Right forelimb (tissue), 1 donor: ENCODE results near the gene CBLN3.
A peak's percentile ranks its signal among the peaks of the same experiment; 100 is the strongest.

Source experiments
- DNase-seq: peaks from one replicate; pipeline ENCODE4 v3.0.0-alpha.2; 2018

Gene CBLN3

GRCh38 chr14:24422694-24423601 lies 6.5 kb downstream of the CBLN3 start:
- no peak for DNase-seq

GRCh38 chr14:24422261-24422660 lies 7.2 kb downstream of the CBLN3 start:
- DNase-seq, result no peak

DNA sequence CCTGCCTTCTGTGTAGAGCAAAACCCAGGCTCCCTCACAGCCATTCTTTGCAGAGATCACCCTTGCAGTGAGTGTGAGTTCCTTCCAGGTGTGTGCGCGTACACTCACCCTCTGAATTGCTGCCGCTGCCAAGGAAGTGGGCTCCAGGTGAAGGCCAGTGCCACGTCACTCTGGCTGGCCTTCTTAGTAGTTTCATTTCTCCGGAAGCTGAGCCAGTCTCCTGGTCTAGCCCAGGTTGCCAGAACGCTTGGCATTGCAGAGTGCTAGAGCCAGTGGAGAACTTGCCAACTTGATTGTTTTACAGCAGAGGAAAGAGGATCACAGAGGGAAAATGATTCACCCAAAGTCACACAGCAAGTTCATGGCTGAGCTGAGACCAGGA lies 11.0 kb downstream of the CBLN3 start:
- DNase-seq, result no peak

GRCh38 chr14:24417832-24418491 lies 11.5 kb downstream of the CBLN3 start:
- peak; percentile 27 for DNase-seq

- DNase-seq, result peak; percentile 43
Measured at GRCh38 chr14:24416932-24417619, 12.4 kb downstream of the CBLN3 start.

GRCh38 chr14:24416254-24416931 lies 13.1 kb downstream of the CBLN3 start:
- DNase-seq, result no peak

- no peak for DNase-seq
Measured at GRCh38 chr14:24415421-24416253, 13.8 kb downstream of the CBLN3 start.

- DNase-seq, result no peak
Measured at GRCh38 chr14:24414732-24415420, 14.6 kb downstream of the CBLN3 start.

- DNase-seq, result no peak
Measured at GRCh38 chr14:24414077-24414476, 15.4 kb downstream of the CBLN3 start.

- no peak for DNase-seq
Measured at GRCh38 chr14:24411443-24412389, 17.8 kb downstream of the CBLN3 start.

DNA sequence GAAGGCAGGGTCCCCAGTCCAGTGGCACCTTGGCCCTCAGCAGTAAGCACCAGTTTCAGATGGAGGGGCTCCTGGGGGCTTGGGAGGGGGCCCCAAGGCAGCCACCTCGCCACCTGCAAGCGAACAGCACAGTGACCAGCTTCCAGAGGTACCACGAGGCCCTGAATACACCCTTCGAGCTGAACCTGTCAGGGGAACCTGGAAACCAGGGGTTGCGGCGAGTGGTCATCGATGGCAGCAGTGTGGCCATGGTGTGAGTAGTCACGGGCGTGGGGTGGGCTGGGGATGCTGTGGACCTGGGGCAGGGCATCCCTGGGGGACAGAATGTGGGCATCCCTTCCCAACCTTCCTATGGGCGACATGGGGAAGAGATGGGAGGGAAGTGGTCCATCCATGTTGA lies 19.5 kb downstream of the CBLN3 start:
- no peak for DNase-seq

DNA sequence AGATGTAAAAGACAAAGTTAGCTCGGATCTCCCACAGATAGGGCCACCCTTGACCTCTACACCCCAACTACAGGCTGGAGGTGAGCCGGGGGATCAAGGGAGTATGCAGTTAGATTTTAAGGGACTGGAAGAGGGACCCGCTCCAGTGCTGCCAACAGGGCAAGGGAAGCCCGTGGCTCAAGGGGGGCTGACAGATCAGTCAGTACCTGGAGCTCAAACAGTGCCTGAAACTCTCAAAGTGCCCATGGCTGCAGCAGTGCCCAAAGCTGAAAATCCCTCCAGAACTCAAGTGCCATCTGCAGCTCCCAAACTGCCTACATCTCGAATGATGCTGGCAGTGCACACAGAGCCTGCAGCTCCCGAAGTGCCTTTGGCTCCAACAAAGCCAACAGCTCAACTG lies 20.3 kb downstream of the CBLN3 start:
- no peak for DNase-seq

- no peak for DNase-seq
Measured at GRCh38 chr14:24408764-24409163, 20.7 kb downstream of the CBLN3 start.

DNA sequence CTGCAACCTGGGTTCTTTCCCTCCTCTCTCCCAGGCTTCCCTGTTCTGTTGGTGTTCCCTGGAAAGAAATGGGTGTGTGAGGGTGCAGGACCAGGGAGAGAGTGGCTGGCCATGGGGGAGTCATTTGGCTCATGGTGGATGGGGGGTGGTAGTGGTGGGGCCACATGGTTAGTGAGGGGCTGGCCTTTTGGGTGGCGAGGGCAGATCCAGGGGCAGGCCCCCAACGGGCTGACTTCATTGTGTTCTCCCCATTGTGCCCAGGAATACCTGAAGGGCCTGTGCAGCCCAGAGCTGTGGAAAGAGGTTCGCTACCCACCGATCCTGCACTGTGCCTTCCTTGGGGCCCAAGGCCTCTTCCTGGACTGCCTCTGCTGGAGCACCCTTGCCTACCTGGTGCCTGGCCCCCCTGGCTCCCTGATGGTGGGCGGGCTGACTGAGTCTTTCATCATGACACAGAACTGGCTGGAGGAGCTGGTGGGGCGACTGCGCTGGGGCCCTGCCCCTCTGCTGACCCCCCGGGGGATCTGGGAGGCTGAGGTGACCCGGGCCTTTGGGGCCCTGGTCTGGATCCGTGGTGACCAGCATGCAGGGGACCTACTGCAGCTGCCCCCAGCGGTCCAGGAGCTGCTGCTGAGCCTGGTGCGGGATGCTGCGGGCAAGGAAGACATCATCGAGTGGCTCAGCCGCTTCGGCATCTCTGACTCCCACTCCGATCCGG lies 21.7 kb downstream of the CBLN3 start:
- no peak for DNase-seq

GRCh38 chr14:24406416-24406815 lies 23.1 kb downstream of the CBLN3 start:
- DNase-seq, result no peak

DNA sequence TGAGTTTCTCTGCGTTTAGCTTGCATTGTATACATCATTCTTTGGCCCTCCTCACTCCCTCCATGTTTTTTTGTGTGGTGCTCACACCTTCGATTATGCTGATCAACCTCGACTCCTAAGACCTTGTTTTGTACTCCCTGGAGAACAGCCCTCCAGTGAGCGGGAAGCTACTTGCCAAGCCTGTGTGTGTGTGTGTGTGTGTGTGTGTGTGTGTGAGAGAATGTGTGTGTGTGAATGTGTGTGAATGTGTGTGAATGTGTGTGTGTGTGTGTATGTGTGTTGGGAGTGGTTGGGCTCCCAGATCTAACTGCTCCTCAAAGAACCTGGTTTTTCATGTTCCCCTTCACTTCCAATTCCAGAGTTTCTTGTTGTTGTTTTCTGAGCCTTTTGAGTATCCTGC lies 24.7 kb downstream of the CBLN3 start:
- no peak for DNase-seq

DNA sequence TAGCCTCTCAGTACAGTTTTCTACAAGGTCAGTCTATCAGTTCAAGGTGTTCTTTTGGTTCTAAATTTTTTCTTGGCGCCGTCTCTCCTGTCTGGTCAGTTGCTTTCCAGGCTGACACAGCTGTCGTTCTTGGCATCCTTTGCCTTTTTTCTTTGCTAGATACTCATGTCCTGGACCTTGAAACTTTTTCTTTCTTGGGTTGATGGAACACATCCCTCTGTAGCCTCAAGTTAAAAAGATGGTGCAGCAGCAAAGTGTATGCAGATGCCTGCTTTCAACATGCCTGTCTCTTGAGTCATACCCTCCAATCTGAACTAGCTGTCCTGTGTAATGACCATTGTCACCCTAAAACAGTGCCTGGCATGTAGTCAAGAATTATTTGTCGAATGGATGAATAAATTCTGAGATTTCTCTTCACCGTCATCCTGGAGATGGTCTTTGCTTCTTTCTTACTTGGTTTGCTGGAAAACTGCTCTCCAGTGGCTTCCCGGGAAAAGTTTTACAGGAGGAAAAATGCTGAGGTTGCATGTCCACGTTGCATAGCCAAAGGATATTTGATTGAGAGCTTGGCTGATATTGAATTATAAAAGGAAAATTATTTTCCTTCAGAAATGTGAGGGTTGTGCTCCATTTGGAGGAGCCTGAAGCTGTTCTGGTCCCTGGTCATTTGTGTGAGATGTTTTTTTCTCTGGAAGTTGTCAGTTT lies 26.0 kb downstream of the CBLN3 start:
- no peak for DNase-seq

DNA sequence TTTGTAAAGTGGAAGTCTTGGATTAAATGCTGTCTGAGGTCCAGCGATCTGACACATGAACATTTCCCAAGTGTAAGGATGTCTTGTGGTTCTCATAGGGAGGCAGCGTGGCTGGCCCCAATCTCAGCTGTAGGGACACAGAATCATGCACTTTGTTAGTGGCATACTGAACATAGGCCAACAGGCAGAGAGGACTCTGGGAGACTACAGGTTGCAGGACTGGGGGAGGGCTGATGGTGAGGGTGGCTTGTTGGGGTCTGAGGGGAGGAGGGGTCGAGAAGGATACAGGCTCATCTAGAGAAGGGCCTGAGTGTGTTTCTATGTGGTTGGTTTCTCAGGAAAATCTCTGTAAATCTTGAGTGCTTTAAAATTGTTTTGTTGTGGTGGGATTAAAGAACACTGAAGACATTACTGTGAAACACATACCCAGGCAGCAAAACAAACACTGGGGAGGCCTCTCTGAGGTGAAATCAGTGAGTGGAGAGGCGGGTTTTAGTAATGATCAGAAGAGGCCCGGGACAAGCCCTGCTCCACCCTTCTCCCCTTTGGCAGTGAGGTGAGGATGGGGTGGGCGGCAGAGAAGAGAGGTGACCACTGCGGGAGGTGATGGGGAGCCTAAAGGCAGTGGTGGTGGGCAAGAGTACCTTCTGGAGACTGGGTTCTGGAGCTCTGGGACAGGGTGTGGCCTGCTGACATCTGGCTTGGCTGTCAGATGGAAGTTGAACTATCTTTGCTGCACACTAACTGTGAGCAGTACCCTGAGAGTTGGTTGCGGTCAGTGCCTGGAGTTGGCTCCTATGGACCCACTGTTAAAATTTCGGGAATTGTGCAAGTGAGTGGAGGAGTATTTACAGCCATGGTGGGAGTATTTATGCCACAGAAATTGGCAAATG lies 27.4 kb downstream of the CBLN3 start:
- no peak for DNase-seq
